ENCODE measurements around the gene TOMM40L.

TOMM40L gene

GRCh38 chr1:161258439-161259344 is 32.8 kb downstream of the TOMM40L start, which contains the start of gene PCP4L1:
Gene PCP4L1, plus strand, starts transcription at chr1:161258745. Its CDS starts 230 bp downstream, at chr1:161258975.
- DNase-seq: peak; percentile 17 to 37

GRCh38 chr1:161259345-161259702 is 33.5 kb downstream of the TOMM40L start:
- DNase-seq: no peak

GRCh38 chr1:161259765-161260164 is 33.9 kb downstream of the TOMM40L start:
- DNase-seq: no peak

- no peak for DNase-seq
Observed at GRCh38 chr1:161260376-161261260, 34.8 kb downstream of the TOMM40L start.

GRCh38 chr1:161261261-161262235 is 35.7 kb downstream of the TOMM40L start:
- DNase-seq: no peak

GRCh38 chr1:161265305-161265704 is 39.4 kb downstream of the TOMM40L start:
- no peak for DNase-seq

GRCh38 chr1:161266202-161266601 is 40.3 kb downstream of the TOMM40L start:
- no peak for DNase-seq

GRCh38 chr1:161266836-161267235 is 41.0 kb downstream of the TOMM40L start:
- DNase-seq: no peak

- DNase-seq: no peak
Observed at GRCh38 chr1:161267321-161267720, 41.5 kb downstream of the TOMM40L start.

- no peak for DNase-seq
Observed at GRCh38 chr1:161273402-161273801, 47.5 kb downstream of the TOMM40L start.

- no peak for DNase-seq
Observed at GRCh38 chr1:161274874-161275273, 49.0 kb downstream of the TOMM40L start.
